GM18505 (cell line): Measurements from ENCODE around the gene RTL9.
"Not testable (repeated sequence)": the region's sequence is repeated elsewhere in the genome, so short reads cannot be mapped to it uniquely, and the experiment has no call there.

Experiments used
- ATAC-seq: cut with Tn5 transposase; IDR thresholded peaks from one replicate; pipeline ENCODE4 v1.9.1; 2021; ENCODE audit not compliant: unreplicated experiment
- POLR2A ChIP-seq: IDR thresholded peaks from 4 replicates; pipeline ENCODE4 v1.6.1; 2011; ENCODE audit warnings: borderline replicate concordance; ENCODE audit not compliant: insufficient read depth, insufficient read length; ENCODE audit errors: extremely low read depth

RTL9 gene

DNA sequence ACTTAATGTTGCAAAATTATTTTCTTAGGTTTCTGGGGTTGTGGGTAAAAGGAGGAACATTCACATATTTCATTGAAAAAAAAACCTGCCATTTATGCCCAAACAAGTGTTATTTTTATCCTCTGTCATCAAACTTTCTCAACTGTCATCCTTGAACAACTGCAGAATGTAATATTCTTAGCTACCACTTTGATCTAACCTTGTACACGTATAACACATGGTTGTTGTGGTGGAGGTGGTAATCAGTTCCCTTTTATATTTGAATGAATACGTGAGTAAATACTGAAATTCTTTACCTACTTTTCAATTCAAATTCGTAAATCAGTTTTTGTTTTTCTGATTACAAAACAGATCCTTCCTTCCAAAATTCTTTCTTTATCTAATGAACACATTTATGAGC, 37.0 kb upstream of the RTL9 start:
- no peak for TF ChIP-seq POLR2A
- no peak for ATAC-seq

DNA sequence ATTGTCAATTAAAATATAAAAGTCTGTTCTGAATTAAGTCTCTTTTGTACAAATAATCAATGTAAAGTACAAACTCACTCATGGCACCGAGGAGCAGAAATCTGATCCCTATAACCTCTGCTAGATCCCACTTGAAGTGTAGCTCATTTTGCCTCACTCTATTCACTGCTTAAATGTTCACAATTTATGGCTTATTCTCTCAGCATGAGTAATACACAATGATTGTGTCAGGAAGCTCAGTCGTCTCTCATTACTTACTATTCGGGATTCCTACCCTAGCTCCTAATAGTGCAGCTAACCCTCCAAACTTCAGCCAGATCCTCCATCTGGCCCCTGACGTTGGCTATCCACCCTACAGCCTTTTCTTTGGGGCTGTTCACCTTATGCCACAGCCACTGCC, 36.0 kb upstream of the RTL9 start:
- ATAC-seq: no peak
- TF ChIP-seq POLR2A: no peak

DNA sequence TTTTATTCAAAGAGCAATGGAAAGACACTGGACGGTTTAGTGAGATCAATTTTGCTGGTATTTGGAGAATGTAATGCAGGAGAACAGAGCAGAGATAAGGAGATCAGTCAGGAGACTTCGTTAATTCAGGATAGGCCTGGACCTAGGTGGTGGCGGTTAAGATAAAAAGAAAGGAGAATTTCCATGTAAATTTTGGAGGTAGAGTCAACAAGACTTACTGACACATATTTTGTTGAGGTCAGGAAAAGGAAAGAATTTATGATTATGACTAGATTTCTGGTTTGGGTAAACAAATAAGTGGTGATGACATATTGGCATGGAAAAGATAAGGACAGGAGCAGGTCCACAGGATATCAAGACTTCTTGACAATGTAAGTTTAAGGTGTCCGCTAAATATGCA, 31.9 kb upstream of the RTL9 start:
- TF ChIP-seq POLR2A: no peak
- ATAC-seq: no peak

DNA sequence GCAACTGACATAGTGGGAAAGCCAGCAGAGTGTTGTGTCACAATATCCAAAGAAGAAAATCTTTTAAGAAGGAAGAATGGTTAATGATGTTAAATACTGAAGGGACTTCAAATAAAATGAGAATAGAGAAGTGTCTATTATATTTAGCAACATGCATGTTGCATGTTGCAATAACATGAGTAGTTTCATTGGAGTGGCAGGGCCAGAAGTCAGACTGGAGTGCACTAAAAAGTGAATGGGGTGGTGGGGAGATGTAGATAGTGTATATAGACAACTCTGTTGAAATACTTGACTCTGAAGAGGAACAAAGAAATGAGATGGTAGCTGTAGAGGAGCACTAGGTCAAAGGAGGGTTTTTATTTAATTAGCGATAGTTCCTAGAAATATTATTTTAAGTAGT, 31.3 kb upstream of the RTL9 start:
- no peak for TF ChIP-seq POLR2A
- no peak for ATAC-seq

DNA sequence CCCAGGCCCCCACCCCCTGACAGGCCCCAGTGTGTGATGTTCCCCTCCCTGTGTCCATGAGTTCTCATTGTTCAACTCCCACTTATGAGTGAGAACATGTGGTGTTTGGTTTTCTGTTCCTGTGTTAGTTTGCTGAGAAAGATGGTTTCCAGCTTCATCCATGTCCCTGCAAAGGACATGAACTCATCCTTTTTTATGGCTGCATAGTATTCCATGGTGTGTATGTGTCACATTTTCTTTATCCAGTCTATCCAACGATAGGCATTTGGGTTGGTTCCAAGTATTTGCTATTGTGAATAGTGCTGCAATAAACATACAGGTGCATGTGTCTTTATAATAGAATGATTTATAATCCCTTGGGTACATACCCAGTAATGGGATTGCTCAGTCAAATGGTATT, 30.0 kb upstream of the RTL9 start:
- ATAC-seq: not testable (repeated sequence)

DNA sequence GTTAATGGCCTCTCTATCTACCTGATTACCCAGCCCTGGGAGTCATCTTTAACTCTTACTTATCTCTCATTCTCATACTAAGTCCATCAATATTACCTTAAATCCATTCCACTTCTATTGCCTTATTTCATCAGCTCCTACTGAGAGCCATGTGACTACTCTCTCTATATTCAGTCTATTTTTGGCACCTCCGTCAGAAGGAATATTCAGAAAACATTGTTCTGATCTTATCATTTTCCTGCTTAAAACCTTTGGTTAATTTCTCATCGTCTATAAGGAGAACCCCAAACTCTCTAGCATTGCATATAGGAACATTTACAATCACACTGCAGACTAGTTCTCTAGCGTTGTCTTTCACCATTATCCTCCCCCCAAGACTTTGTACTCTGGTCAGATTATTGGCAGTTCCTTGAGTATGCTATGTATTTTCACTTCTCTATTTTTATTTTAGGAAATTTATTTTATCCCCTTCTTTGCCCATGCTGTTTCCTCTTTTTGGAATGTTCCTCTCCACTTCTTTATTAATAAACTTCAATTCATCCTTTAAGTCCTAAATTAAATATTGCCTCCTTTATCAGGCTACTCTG, 27.1 kb upstream of the RTL9 start:
- no peak for TF ChIP-seq POLR2A
- no peak for ATAC-seq

DNA sequence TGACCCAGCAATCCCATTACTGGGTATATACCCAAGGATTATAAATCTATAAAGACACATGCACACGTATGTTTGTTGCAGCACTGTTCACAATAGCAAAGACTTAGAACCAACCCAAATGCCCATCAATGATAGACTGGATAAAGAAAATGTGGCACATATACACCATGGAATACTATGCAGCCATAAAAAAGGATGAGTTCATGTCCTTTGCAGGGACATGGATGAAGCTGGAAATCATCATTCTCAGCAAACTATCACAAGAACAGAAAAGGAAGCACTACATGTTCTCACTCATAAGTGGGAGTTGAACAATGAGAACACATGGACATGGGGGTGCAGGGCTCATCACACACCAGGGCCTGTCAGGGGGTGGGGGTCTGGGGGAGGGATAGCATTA, 25.2 kb upstream of the RTL9 start:
- ATAC-seq: not testable (repeated sequence)

DNA sequence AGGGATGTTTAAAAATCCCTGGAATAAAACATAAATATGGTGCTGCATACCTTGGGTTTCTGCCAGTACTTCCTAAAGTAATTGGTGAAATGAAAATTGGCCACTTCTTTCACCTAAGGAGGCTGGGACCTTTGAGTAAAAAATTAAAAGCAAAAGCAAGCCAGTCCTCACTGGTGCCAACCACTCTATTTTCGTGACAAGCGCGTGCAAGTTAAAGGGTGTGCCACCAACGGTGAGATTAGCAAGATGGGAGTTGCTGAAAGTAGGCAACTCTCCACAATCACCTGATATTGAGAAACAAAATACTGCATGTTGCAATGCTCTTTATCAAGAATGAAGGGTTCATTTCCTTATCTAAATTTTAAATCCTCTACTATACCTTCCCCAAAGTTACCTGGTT, 19.7 kb upstream of the RTL9 start:
- TF ChIP-seq POLR2A: no peak
- no peak for ATAC-seq

DNA sequence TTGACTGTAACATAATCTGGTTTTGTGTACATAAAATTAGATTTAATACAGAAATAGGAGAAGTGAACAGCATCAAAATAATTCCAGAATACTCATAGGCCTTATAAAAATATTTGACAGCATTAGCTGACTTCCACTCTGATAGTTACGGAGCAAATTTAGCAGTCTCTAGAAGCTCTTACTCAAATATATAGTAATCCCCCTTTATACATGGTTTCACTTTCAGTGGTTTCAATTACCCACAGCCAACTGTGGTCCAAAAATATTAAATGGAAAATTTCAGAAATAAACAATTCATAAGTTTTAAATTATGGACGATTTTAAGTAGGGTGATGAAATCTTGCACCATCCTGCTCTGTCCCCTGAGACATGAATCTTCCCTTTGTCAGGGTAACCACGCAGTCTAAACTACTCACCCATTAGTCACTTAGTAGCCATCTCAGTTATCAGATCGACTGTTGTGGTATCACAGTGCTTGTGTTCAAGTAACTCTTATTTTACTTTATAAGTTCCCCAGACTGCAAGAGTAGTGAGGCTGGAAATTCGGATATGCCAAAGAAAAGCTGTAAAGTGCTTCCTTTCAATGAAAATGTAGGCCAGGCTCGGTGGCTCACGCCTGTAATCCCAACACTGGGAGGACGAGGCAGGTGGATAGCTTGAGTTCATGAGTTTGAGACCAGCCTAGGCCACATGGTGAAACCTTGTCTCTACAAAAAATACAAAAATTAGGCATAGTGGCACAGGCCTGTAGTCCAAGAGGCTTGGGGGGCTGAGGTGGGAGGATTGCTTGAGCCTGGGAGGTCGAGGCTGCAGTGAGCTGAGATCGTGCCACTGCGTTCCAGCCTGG, 17.2 kb upstream of the RTL9 start:
- peak; percentile 73 for ATAC-seq
- no peak for TF ChIP-seq POLR2A

DNA sequence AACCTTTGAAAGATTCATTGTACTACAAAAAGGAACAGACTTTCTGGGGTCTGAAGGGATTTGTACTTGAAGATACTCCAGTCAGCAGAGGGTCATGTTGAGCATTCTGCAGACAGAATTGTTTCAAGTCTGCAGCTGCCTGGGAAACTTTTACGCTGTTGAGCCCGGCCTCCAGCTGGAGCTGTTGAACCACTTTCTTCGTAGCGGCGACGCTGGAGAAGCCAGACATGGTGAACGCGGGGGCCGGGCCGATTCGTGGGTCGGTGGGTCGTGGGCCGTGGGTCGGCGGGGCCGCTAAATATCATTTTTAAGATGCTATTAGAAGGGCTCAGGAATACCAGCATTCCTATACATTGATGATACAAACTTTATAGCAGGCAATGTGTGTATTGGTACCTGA, 12.0 kb upstream of the RTL9 start:
- ATAC-seq: no peak

DNA sequence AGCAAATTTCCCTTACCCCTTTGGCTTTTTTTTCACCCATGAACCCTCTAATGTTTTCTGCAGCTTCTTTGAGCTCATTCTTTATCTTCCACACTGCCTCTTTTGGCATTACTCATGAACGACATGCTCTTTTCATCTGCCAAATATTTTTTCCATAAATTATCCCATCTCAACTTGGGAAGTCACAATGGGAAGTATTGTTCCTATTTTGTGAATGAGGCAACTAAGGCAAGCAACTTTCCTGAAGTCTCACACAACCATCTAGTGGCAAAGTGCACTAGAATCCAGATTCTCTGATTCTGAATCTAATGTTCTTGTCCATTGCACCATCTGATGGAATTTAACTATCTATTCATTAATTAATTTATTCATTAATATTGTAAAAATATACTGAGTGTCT, 625 bp downstream of the RTL9 start:
- TF ChIP-seq POLR2A: no peak
- ATAC-seq: no peak

More for the DNA sequence above, 12.0 kb upstream of the RTL9 start:
- TF ChIP-seq POLR2A: no peak

DNA sequence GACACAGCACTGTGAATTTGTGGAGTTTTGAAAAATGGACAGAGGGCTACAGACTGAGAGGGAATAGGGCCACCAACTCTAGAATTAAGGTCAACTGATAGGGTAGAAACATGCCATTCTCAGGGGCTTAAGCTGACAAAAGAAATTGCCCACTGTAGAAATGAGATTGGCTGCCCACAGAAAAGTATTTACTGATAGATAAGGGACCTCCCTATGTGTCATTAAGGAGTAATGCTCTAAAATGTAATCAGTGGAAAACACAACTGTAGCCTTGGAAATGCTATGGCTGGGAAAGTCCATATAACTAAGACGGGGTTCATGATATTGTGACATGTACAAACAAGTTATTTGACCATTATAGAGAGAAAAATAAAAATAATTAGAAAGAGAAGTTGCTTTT, 4.6 kb downstream of the RTL9 start:
- TF ChIP-seq POLR2A: no peak
- ATAC-seq: no peak

DNA sequence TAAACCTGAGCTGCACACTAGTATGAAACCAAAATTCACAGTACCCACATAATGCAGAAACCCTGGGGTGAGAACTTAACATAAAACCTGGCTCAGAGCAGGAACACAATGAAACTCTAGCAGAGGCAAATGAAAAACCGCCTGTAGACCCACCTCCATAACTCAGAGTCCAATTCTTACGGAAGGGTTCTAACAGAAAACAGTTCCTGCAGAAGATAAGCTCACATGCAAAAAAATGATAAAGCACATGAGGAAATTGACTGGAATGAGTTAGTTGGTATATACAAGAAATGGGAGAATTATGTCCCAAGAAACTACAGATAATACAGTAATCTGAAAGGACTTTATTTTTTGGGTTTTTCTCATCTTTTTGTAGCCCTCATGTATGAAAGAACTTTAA, 14.7 kb downstream of the RTL9 start:
- ATAC-seq: no peak
- TF ChIP-seq POLR2A: no peak

DNA sequence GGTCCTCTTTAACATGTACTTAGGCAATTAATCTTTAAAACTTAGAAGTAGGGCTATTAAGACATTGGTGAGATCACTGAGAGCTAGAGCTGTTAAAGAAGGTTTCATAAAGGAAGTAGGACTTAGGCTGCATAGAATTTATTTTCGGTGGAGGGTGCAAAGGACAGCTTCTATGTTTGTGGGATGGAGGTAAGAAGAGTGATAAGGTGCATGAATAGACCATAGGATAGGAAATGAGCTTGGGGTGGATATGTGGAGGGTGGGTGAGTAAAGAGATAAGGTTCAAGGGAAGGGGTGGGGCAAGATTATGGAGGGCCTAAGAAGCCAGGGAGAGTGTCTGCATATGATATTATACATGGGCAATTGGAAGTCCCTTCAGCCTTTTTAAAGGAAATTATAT, 15.9 kb downstream of the RTL9 start:
- ATAC-seq: no peak
- no peak for TF ChIP-seq POLR2A

DNA sequence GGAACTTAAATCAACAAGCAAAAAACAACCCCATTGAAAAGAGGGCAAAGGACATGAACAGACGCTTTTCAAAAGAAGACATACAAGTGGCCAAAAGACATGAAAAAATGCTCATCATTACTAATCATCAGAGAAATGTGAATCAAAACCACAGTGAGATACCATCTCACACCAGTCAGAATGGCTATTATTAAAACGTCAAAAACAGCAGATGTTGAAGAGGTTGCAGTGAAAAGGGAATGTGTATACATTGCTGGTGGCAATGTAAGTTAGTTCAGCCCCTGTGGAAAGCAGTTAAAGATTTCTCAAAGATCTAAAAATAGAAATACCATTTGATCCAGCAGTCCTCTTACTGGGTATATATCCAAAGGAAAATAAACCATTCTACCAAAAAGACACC, 22.6 kb downstream of the RTL9 start:
- no peak for TF ChIP-seq POLR2A
- no peak for ATAC-seq

DNA sequence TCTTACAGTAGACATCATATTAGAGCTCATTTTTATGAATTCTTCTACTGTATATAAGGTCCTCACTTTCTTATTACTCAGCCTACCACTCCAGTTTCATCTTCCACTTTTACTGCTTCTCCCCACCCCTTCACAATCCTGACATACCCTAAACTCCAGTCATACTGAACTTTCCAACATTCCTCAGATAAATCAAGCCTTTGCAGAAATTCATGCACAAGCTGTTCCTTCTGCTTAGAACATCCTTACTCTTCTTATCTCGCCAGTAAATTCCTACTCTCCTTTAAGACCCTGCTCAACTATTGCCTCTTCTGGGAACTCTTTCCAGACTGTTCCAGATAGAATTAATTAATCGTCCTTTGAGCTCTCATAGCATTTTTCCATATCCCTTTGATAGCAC, 24.8 kb downstream of the RTL9 start:
- TF ChIP-seq POLR2A: no peak
- ATAC-seq: no peak

DNA sequence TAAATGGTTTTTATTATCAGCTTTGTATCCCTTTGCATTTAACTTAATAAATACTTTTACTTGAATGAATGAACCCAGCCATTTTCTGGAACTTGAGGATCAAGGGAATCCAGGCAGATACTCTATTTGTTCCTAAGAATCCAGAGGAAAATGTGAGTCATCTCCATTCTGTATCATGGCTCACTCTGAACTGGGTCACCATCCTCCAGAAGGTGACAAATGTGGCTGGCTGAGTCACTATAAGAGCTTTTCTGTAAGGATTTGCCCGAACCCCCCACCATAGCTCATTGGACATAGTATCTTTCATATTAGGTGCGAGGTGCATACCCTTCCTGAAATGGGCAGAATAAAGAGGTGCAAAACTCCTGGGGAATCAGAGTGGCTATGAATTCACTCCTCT, 25.8 kb downstream of the RTL9 start:
- TF ChIP-seq POLR2A: no peak
- no peak for ATAC-seq
